ENCODE measurements around the gene GABRR2. TPM values are rescaled to one million over a fixed set of nuclear protein-coding genes. Genes with fewer than 3 reads are reported as not detected.

The GABRR2 gene
- total and polyA plus RNA-seq, 2 of the 4 experiments (the other 2 are of a cell fraction): 0.26 TPM; not detected in 1

- no peak overlapping the region for H3K4me3 ChIP-seq (ENCODE audit: insufficient read depth, low read depth, low read length)
- no peak overlapping the region for H4K5ac ChIP-seq (ENCODE audit: low read depth, low read length)
- no peaks in the 10 kb centered on the region for H3K79me1 ChIP-seq (ENCODE audit: low read depth in 1 of 2, low read length in 2 of 2)
- no peak overlapping the region for H3K4ac ChIP-seq (ENCODE audit: low read depth, low read length)
- H2AK5ac ChIP-seq (ENCODE audit: low read depth, low read length): no peak overlapping the region
- WGBS, 2 experiments (ENCODE audit: extremely low coverage in 2 of 2, insufficient read length in 1 of 2): 87% methylated on average over 4 of the region's 9 CpGs; no CpG with 5 or more reads in 1 of the 2 experiments
- no peak overlapping the region for H3K56ac ChIP-seq (ENCODE audit: extremely low read depth, insufficient read depth, low read length)
- ATAC-seq (ENCODE audit: low read depth) (no peak), DNase-seq (no peak)
- TF ChIP-seq RCOR1 (IDR thresholded peaks at IDR 0.05; ENCODE audit: insufficient replicate concordance, low read length) (no peak), NFE2L2 (IDR thresholded peaks at IDR 0.05; ENCODE audit: low read depth, low read length) (no peak), CTCF (conservative IDR thresholded peaks at IDR 0.05; ENCODE audit: low read depth, low read length) (no peak), ELK1 (IDR thresholded peaks at IDR 0.05; ENCODE audit: borderline replicate concordance, low read depth, low read length) (no peak), CHD1 (IDR thresholded peaks at IDR 0.05; ENCODE audit: low read depth, low read length) (no peak), USF2 (IDR thresholded peaks at IDR 0.05; ENCODE audit: low read depth, low read length) (no peak), RFX5 (IDR thresholded peaks at IDR 0.05; ENCODE audit: low read depth, low read length) (no peak), RAD21 (IDR thresholded peaks at IDR 0.05; ENCODE audit: low read length) (no peak), SMC3 (IDR thresholded peaks at IDR 0.05; ENCODE audit: low read depth, low read length) (no peak), MXI1 (IDR thresholded peaks at IDR 0.05; ENCODE audit: borderline replicate concordance, low read depth, low read length) (no peak), MAFK (IDR thresholded peaks at IDR 0.05; ENCODE audit: low read depth, low read length) (no peak), MAZ (IDR thresholded peaks at IDR 0.05; ENCODE audit: borderline replicate concordance, low read depth, low read length) (no peak), BHLHE40 (IDR thresholded peaks at IDR 0.05; ENCODE audit: low read depth, low read length) (no peak), CEBPB (IDR thresholded peaks at IDR 0.05; ENCODE audit: low read depth, low read length) (no peak), FOS (IDR thresholded peaks at IDR 0.05; ENCODE audit: low read depth, low read length) (no peak), POLR2A (IDR thresholded peaks at IDR 0.05; ENCODE audit: low read depth, low read length) (no peak)
- POLR2A ChIA-PET (ENCODE audit: unreplicated experiment): no interaction called here
- dilution Hi-C loops (cut with HindIII; ENCODE audit: low sequenced_read_pairs, unreplicated experiment): no loop called here
- H2BK15ac ChIP-seq (ENCODE audit: low read depth, low read length): no peak overlapping the region
- H4K20me1 ChIP-seq (ENCODE audit: insufficient read depth, low read length): no peaks in the 10 kb centered on the region; the same call in 1 of the 2 replicates
- no peak overlapping the region for H3K23ac ChIP-seq (ENCODE audit: low read depth, low read length)
- H2BK5ac ChIP-seq (ENCODE audit: low read depth, low read length, poor library complexity, severe bottlenecking): no peak overlapping the region
- no peaks in the 10 kb centered on the region for H3K36me3 ChIP-seq (ENCODE audit: control insufficient read depth, insufficient read depth, low read length)
- no peak overlapping the region for H2BK120ac ChIP-seq (ENCODE audit: low read depth, low read length)
- no peak overlapping the region for H3K14ac ChIP-seq (replicated peaks; ENCODE audit: low read depth, low read length)
- H3K9ac ChIP-seq (ENCODE audit: low read depth, low read length): no peak overlapping the region
- H3K27me3 ChIP-seq (ENCODE audit: control insufficient read depth, insufficient read depth, low read length): peaks cover 13% of the 10 kb centered on the region
- in situ Hi-C loops (cut with MboI; ENCODE audit: low sequenced_read_pairs): no loop called here
- H2AK9ac ChIP-seq (replicated peaks; ENCODE audit: low read depth, low read length, poor library complexity): no peak overlapping the region
- no TSS peak for BruUV-seq (replicated peaks)
- H3K4me1 ChIP-seq (ENCODE audit: control insufficient read depth, insufficient read depth, low read length): no peaks in the 10 kb centered on the region
- intact Hi-C loops (cut with micrococcal nuclease): no loop called here
- H3K27ac ChIP-seq (ENCODE audit: insufficient read depth, low read length): no peak overlapping the region
- H3K9me1 ChIP-seq (ENCODE audit: insufficient read depth, low read length): no peaks in the 10 kb centered on the region
- no peaks in the 10 kb centered on the region for H3K9me3 ChIP-seq (ENCODE audit: control insufficient read depth, insufficient read depth, low read length)
- no peak overlapping the region for H4K8ac ChIP-seq (ENCODE audit: low read depth in 2 of 2, low read length in 2 of 2)
- H3K18ac ChIP-seq (ENCODE audit: low read depth, low read length): no peak overlapping the region
- no peak overlapping the region for H4K91ac ChIP-seq (ENCODE audit: insufficient read depth, low read depth, low read length)
- no peak overlapping the region for H3K4me2 ChIP-seq (ENCODE audit: low read depth, low read length)
- CTCF ChIA-PET: no interaction called here
- no peak overlapping the region for H2BK20ac ChIP-seq (ENCODE audit: low read depth, low read length)
- H2AFZ ChIP-seq (replicated peaks; ENCODE audit: low read length, poor library complexity): no peak overlapping the region
These were observed 36.1 kb downstream of the GABRR2 start for GRCh38 chr6:89278956-89279355.

All from IMR-90 (cell line).